ENCODE results near the gene CTDSPL. TPM values are rescaled to one million over a fixed set of nuclear protein-coding genes. Genes with fewer than 3 reads are reported as not detected.

Gene CTDSPL
- total RNA-seq, 2 donors from 2014 or later = 27.8 to 30.7 TPM

GRCh38 chr3:37862903-37863815 lies 1.5 kb downstream of the CTDSPL start:
- peak overlapping the region; percentile 75 for H3K4me3 ChIP-seq (ENCODE audit: low read length)
- WGBS, 2 experiments (ENCODE audit: insufficient coverage in 1 of 2, insufficient read length in 1 of 2) = 64 to 73% methylated on average over 4 to 13 of the region's 13 CpGs
- H3K36me3 Mint-ChIP-seq (ENCODE audit: low read depth) = peaks cover 2% of the 10 kb centered on the region
- peaks cover 9% of the 10 kb centered on the region for H3K9me3 Mint-ChIP-seq
- H3K27me3 Mint-ChIP-seq (ENCODE audit: insufficient read depth) = peaks cover 24% of the 10 kb centered on the region
- H3K4me3 Mint-ChIP-seq = peak overlapping the region; percentile 84
- H3K4me1 ChIP-seq (ENCODE audit: control insufficient read depth, insufficient read depth, low read length) = peaks cover 12% of the 10 kb centered on the region
- DNase-seq = peak; percentile 67
- H3K9ac ChIP-seq (ENCODE audit: extremely low read depth, low read length, poor library complexity, severe bottlenecking) = no peak overlapping the region
- TF ChIP-seq, protein P1, sequence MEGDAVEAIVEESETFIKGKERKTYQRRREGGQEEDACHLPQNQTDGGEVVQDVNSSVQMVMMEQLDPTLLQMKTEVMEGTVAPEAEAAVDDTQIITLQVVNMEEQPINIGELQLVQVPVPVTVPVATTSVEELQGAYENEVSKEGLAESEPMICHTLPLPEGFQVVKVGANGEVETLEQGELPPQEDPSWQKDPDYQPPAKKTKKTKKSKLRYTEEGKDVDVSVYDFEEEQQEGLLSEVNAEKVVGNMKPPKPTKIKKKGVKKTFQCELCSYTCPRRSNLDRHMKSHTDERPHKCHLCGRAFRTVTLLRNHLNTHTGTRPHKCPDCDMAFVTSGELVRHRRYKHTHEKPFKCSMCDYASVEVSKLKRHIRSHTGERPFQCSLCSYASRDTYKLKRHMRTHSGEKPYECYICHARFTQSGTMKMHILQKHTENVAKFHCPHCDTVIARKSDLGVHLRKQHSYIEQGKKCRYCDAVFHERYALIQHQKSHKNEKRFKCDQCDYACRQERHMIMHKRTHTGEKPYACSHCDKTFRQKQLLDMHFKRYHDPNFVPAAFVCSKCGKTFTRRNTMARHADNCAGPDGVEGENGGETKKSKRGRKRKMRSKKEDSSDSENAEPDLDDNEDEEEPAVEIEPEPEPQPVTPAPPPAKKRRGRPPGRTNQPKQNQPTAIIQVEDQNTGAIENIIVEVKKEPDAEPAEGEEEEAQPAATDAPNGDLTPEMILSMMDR (conservative IDR thresholded peaks at IDR 0.05) = no peak
- H3K9me3 ChIP-seq (ENCODE audit: control insufficient read depth, low read length) = peaks cover 6% of the 10 kb centered on the region
- H3K36me3 ChIP-seq (ENCODE audit: control insufficient read depth, insufficient read depth, low read length) = no peaks in the 10 kb centered on the region
- H3K27me3 ChIP-seq (ENCODE audit: control insufficient read depth, insufficient read depth, low read length, poor library complexity, severe bottlenecking) = no peaks in the 10 kb centered on the region
- peaks cover 25% of the 10 kb centered on the region for H3K4me1 Mint-ChIP-seq
- no peak overlapping the region for H3K27ac ChIP-seq (ENCODE audit: low read depth, low read length)
- H3K27ac Mint-ChIP-seq = peak overlapping the region; percentile 48

DNA sequence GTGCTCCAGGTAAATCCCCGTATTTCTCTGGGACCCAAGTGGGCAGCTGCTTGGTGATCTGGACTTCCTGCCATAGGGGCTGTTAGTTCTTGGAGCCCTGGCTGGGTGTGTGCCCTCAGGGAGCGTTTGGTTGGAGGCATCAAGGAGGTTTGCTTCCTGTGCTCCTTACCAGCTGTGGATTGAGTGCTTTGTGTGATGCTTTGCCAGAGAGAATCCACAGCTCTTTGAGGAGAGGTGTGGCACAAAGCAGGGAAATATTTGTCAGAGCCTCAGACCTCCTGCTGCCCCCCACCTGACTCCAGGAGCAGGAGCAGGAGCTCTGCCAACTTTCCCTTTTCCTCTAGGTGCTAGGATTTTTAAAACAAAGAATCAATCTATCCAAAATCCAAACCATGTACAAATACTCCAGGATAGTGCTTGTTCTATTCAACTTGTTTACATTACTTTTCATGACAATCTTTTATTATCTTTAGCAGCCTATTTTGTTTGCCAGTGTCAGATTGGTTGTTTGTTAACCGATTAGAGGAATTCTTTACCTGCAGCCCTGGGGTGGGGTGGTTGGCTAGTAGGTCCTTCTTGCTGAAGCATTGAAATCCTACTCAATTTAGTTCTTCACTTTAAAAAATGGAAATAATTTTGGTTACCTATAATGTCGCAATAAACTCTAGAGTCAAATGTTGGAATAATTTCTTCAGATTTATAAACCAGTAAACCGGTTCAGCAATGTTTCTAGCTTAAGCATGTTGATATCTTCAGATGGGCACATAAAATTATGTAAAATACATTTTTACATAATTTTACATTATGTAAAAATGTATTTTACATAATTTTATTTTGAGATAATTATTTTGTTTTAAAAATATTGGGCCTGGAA lies 2.5 kb downstream of the CTDSPL start:
- Histone ChIP-seq H3K27me3 (ENCODE audit: control insufficient read depth, insufficient read depth, low read length, poor library complexity, severe bottlenecking) (no peaks in the 10 kb centered on the region), H3K36me3 (ENCODE audit: control insufficient read depth, insufficient read depth, low read length) (no peaks in the 10 kb centered on the region), H3K9me3 (ENCODE audit: control insufficient read depth, low read length) (peaks cover 6% of the 10 kb centered on the region), H3K9ac (ENCODE audit: extremely low read depth, low read length, poor library complexity, severe bottlenecking) (no peak overlapping the region), H3K27ac (ENCODE audit: low read depth, low read length) (no peak overlapping the region), H3K4me3 (ENCODE audit: low read length) (peak overlapping the region; percentile 75), H3K4me1 (ENCODE audit: control insufficient read depth, insufficient read depth, low read length) (peaks cover 12% of the 10 kb centered on the region)
- Mint-ChIP-seq H3K9me3 (peaks cover 13% of the 10 kb centered on the region), H3K27me3 (ENCODE audit: insufficient read depth) (peaks cover 19% of the 10 kb centered on the region), H3K27ac (no peak overlapping the region), H3K4me1 (peaks cover 25% of the 10 kb centered on the region), H3K36me3 (ENCODE audit: low read depth) (peaks cover 2% of the 10 kb centered on the region), H3K4me3 (peak overlapping the region; percentile 84)
- TF ChIP-seq, protein P1 (conservative IDR thresholded peaks at IDR 0.05) = no peak
- DNase-seq = peak; percentile 58
- 68% methylated on average over 5 of the region's 5 CpGs; no CpG with 5 or more reads in 1 of the 2 experiments for WGBS, 2 experiments (ENCODE audit: insufficient coverage in 1 of 2, insufficient read length in 1 of 2)

GRCh38 chr3:37864904-37865303 lies 3.2 kb downstream of the CTDSPL start:
- Histone ChIP-seq H3K27ac (ENCODE audit: low read depth, low read length) (no peak overlapping the region), H3K4me1 (ENCODE audit: control insufficient read depth, insufficient read depth, low read length) (peaks cover 12% of the 10 kb centered on the region), H3K9me3 (ENCODE audit: control insufficient read depth, low read length) (peaks cover 6% of the 10 kb centered on the region), H3K4me3 (ENCODE audit: low read length) (no peak overlapping the region), H3K36me3 (ENCODE audit: control insufficient read depth, insufficient read depth, low read length) (no peaks in the 10 kb centered on the region), H3K9ac (ENCODE audit: extremely low read depth, low read length, poor library complexity, severe bottlenecking) (no peak overlapping the region), H3K27me3 (ENCODE audit: control insufficient read depth, insufficient read depth, low read length, poor library complexity, severe bottlenecking) (no peaks in the 10 kb centered on the region)
- no peak for DNase-seq
- peaks cover 30% of the 10 kb centered on the region for H3K4me1 Mint-ChIP-seq
- WGBS, 2 experiments (ENCODE audit: insufficient coverage in 1 of 2, insufficient read length in 1 of 2) = 53 to 70% methylated on average over 1 of the region's 1 CpG
- peaks cover 11% of the 10 kb centered on the region for H3K27me3 Mint-ChIP-seq (ENCODE audit: insufficient read depth)
- H3K9me3 Mint-ChIP-seq = peaks cover 14% of the 10 kb centered on the region
- no peak overlapping the region for H3K4me3 Mint-ChIP-seq
- no peak overlapping the region for H3K27ac Mint-ChIP-seq
- TF ChIP-seq, protein P1 (conservative IDR thresholded peaks at IDR 0.05) = no peak
- peaks cover 2% of the 10 kb centered on the region for H3K36me3 Mint-ChIP-seq (ENCODE audit: low read depth)

Data from endodermal cell (in vitro differentiated cells).